GM12874 (cell line): ENCODE results near the gene LINC00305.

Source experiments
- CTCF ChIP-seq: IDR thresholded peaks from 2 replicates; pipeline ENCODE4 v1.5.1; 2011; ENCODE audit warnings: low read depth, mild to moderate bottlenecking, control low read depth, low read length, moderate library complexity; ENCODE audit not compliant: insufficient read depth

Gene LINC00305

GRCh38 chr18:64082054-64082453 is 66.8 kb downstream of the LINC00305 start:
- TF ChIP-seq CTCF: no peak

GRCh38 chr18:64073971-64074370 is 74.9 kb downstream of the LINC00305 start:
- TF ChIP-seq CTCF: no peak

GRCh38 chr18:64055019-64055418 is 93.9 kb downstream of the LINC00305 start:
- TF ChIP-seq CTCF: no peak

GRCh38 chr18:64053246-64053645 is 95.6 kb downstream of the LINC00305 start:
- no peak for TF ChIP-seq CTCF

GRCh38 chr18:64052772-64053171 is 96.1 kb downstream of the LINC00305 start:
- no peak for TF ChIP-seq CTCF

- TF ChIP-seq CTCF: no peak
Measured at GRCh38 chr18:64044616-64045015, 104.3 kb downstream of the LINC00305 start.

GRCh38 chr18:64042728-64043358 is 106.0 kb downstream of the LINC00305 start:
- no peak for TF ChIP-seq CTCF
